K562 (cell line): ENCODE results near the gene BLM. TPM values are rescaled to one million over a fixed set of nuclear protein-coding genes. Genes with fewer than 3 reads are reported as not detected.

Source experiments
- ATAC-seq: fragments of 200-7000 bp; cut with Tn5 transposase; 3 replicates; pipeline ENCODE4 v1.9.1; 2020; ENCODE audit warnings: moderate library complexity
- BruUV-seq: library from RNA; stranded (reverse); fragments of 400-500 nt; replicated peaks from 2 replicates; lab custom pipeline; 2021; lab: Mats Ljungman, UMichigan
- CTCF ChIA-PET: fragments of 300-600 bp; formaldehyde crosslinking; extraction: SDS; loops from one replicate; lab custom pipeline; 2021; ENCODE audit warnings: low intra/inter-chr PET ratio; lab: Yijun Ruan, JAX
- POLR2A ChIA-PET: fragments of 300-600, 350-650 bp; sonication (Branson Sonifier 250); formaldehyde crosslinking; extraction: SDS; loops from one replicate; lab custom pipeline; 2021; ENCODE audit warnings: antibody characterized with exemption, inconsistent platforms; lab: Yijun Ruan, JAX
- DNase-seq, 4 experiments: peaks; one replicate each; pipeline versions ENCODE4 v3.0.0 to v3.0.0-alpha.2; 2011 to 2018; ENCODE audit warnings: low spot score in 3 of 4, mixed read lengths in 3 of 4; ENCODE audit errors: extremely low read depth in 1 of 4
- FAIRE-seq: peaks from 2 replicates; lab custom pipeline; 2011; peaks lifted over from hg19 to GRCh38; lab: Jason Lieb, UNC
- H2AFZ ChIP-seq: 2 replicates; pipeline ENCODE4 v1.6.0; 2011; ENCODE audit warnings: low read depth, low read length, control low read depth, inconsistent platforms
- H3K27ac ChIP-seq: fragments of 200-600 bp; 3 replicates; pipeline ENCODE4 v1.8.0; 2011; ENCODE audit warnings: low read depth, mild to moderate bottlenecking, control low read depth, inconsistent platforms, low read length, moderate library complexity, mixed read lengths; ENCODE audit errors: extremely low read depth
- H3K27me3 ChIP-seq, 2 experiments: fragments of 300-600 bp in 1 of 2; 2 replicates in 1 of 2; 3 replicates in 1 of 2; pipeline versions ENCODE4 v1.6.0 to v1.8.0; 2011; ENCODE audit warnings: inconsistent platforms in 2 of 2, low read length in 2 of 2, mild to moderate bottlenecking in 1 of 2, mixed read lengths in 1 of 2, moderate library complexity in 1 of 2; ENCODE audit not compliant: control insufficient read depth in 2 of 2, insufficient read depth in 2 of 2
- H3K36me3 ChIP-seq: fragments of 300-600 bp; 3 replicates; pipeline ENCODE4 v1.8.0; 2011; ENCODE audit warnings: mild to moderate bottlenecking, low read length, inconsistent platforms; ENCODE audit not compliant: control insufficient read depth, insufficient read depth
- H3K4me1 ChIP-seq, 2 experiments: fragments of 200-600 bp in 1 of 2; replicated peaks in 1 of 2; 2 replicates in 1 of 2; 3 replicates in 1 of 2; pipeline versions ENCODE4 v1.5.1 to v1.8.0; 2011; ENCODE audit warnings: inconsistent platforms in 2 of 2, low read length in 2 of 2, mild to moderate bottlenecking in 1 of 2, mixed read lengths in 1 of 2, moderate library complexity in 1 of 2; ENCODE audit not compliant: control insufficient read depth in 2 of 2, insufficient read depth in 2 of 2
- H3K4me2 ChIP-seq: 2 replicates; pipeline ENCODE4 v1.6.1; 2011; ENCODE audit warnings: low read length, control low read depth, inconsistent platforms, mixed read lengths; ENCODE audit not compliant: insufficient read depth
- H3K4me3 ChIP-seq: fragments of 200-600 bp; sonication (generic), shearing (Covaris generic); 2 replicates; pipeline ENCODE4 v1.5.1; 2016; ENCODE audit warnings: control low read depth, inconsistent platforms
- H3K79me2 ChIP-seq: fragments of 200-600 bp; 3 replicates; pipeline ENCODE4 v1.8.0; 2011; ENCODE audit warnings: low read length, inconsistent platforms; ENCODE audit not compliant: control insufficient read depth, insufficient read depth
- H3K9ac ChIP-seq, 2 experiments: 2 replicates each; pipeline versions ENCODE4 v1.6.0 to v1.6.1; 2011; ENCODE audit warnings: low read depth in 2 of 2, low read length in 2 of 2, control low read depth in 1 of 2, inconsistent platforms in 1 of 2, mild to moderate bottlenecking in 1 of 2, mixed read lengths in 1 of 2; ENCODE audit not compliant: insufficient read depth in 1 of 2
- H3K9me1 ChIP-seq: one replicate; pipeline ENCODE4 v1.6.0; 2011; ENCODE audit warnings: inconsistent platforms, mild to moderate bottlenecking, low read length, moderate library complexity; ENCODE audit not compliant: control insufficient read depth, insufficient read depth
- H3K9me3 ChIP-seq: replicated peaks from 2 replicates; pipeline ENCODE4 v1.5.1; 2011; ENCODE audit warnings: low read depth, low read length, inconsistent platforms; ENCODE audit not compliant: control insufficient read depth, insufficient read depth
- H4K20me1 ChIP-seq: replicated peaks from 2 replicates; pipeline ENCODE4 v1.6.1; 2011; ENCODE audit warnings: low read length, inconsistent platforms, mixed read lengths; ENCODE audit not compliant: control insufficient read depth, insufficient read depth
- CTBP1 ChIP-seq: fragments of 450-650 bp; IDR thresholded peaks from 2 replicates; pipeline ENCODE4 v1.6.1; 2016; ENCODE audit warnings: borderline replicate concordance
- MYBL2 ChIP-seq, 2 experiments: fragments of 450-650 bp in 1 of 2; sonication (generic) in 1 of 2; formaldehyde crosslinking in 1 of 2; IDR thresholded peaks; 2 replicates each; pipeline versions ENCODE4 v1.6.1 to v1.8.1; 2017 to 2022; ENCODE audit warnings: borderline replicate concordance in 1 of 2, inconsistent platforms in 1 of 2, low read depth in 1 of 2, mild to moderate bottlenecking in 1 of 2, missing genetic modification reagents in 1 of 2, moderate library complexity in 1 of 2
- SMARCB1 ChIP-seq: IDR thresholded peaks from 2 replicates; pipeline ENCODE4 v1.6.1; 2011; ENCODE audit warnings: improper control_type of control experiment, low read depth; ENCODE audit not compliant: insufficient read length
- ZNF696 ChIP-seq: fragments of 250-450 bp; sonication (Bioruptor Pico); conservative IDR thresholded peaks from 2 replicates; pipeline ENCODE4 v1.4.0; 2020; ENCODE audit warnings: mild to moderate bottlenecking, moderate library complexity
- WGBS: fragments of 100-300 bp; shearing (Covaris generic); methylation state at CpG from one replicate; pipeline ENCODE4 v1.1.6; 2016; ENCODE audit warnings: low coverage, mixed read lengths; ENCODE audit not compliant: insufficient coverage; ENCODE audit errors: missing lambda C conversion rate; 5-methylcytosine and 5-hydroxymethylcytosine counted together
- in situ Hi-C: fragments of 300-500 bp; cut with MboI; formaldehyde crosslinking; loops from 4 replicates; pipeline ENCODE4 v1.15.0; 2018; ENCODE audit warnings: inconsistent platforms, mixed read lengths
- intact Hi-C: fragments of 100-400 bp; cut with micrococcal nuclease; formaldehyde crosslinking; loops from 2 replicates; pipeline ENCODE4 v1.14.2; 2022
- polyA plus RNA-seq, 8 experiments: library from polyadenylated mRNA; depleted of rRNA in 4 of 8; stranded (reverse) in 5 of 8; unstranded in 3 of 8; fragments of >200 nt; fragmentation: Nextera tagmentation in 2 of 8; fragmentation: Illumina TruSeq in 1 of 8; extraction: Ambion mirVana in 2 of 8; extraction: Trizol in 1 of 8; gene quantifications; 2 replicates each; pipeline versions ENCODE4 v1.2.1 to v1.2.3, GENCODE V29; 2011 to 2014; ENCODE audit warnings: inconsistent platforms in 1 of 8, missing spikeins in 1 of 8
- total RNA-seq, 7 experiments: library from RNA; depleted of rRNA in 6 of 7; stranded (reverse); fragments of >200 nt in 6 of 7; fragmentation: Illumina TruSeq in 2 of 7; extraction: Trizol in 2 of 7; gene quantifications; 2 replicates each; pipeline versions ENCODE4 v1.2.1 to v1.2.3, GENCODE V29; 2011 to 2021; ENCODE audit warnings: low replicate concordance in 1 of 7
- TF ChIP-seq, protein P1 (sequence below): fragments of 450-650 bp; formaldehyde crosslinking; conservative IDR thresholded peaks from 2 replicates; pipeline ENCODE4 v1.4.0; 2022; ENCODE audit warnings: mild to moderate bottlenecking, missing genetic modification characterization

BLM gene
- total and polyA plus RNA-seq, 9 of the 15 experiments (the other 6 are each of a cell fraction or from before 2014, with no cell fraction given): 21.0 to 56.0 (median 43.9) TPM

GRCh38 chr15:90683876-90684275, 33.3 kb upstream of the BLM start:
- Histone ChIP-seq H3K27ac (no peak overlapping the region), H3K79me2 (no peaks in the 10 kb centered on the region), H3K4me1 (peaks cover 4 to 21% of the 10 kb centered on the region in 2 experiments; a peak in 4 of 5 replicates), H3K9me3 (no peaks in the 10 kb centered on the region), H3K36me3 (no peaks in the 10 kb centered on the region), H3K4me3 (no peak overlapping the region), H4K20me1 (no peaks in the 10 kb centered on the region), H3K9me1 (no peaks in the 10 kb centered on the region), H3K4me2 (no peak overlapping the region), H2AFZ (no peak overlapping the region), H3K9ac (no peak overlapping the region), H3K27me3 (no peaks in the 10 kb centered on the region)
- BruUV-seq: no TSS peak
- no peak for TF ChIP-seq ZNF696 (CRISPR knock-in tag)
- no peak for TF ChIP-seq CTBP1
- TF ChIP-seq SMARCB1: no peak
- TF ChIP-seq, protein P1, sequence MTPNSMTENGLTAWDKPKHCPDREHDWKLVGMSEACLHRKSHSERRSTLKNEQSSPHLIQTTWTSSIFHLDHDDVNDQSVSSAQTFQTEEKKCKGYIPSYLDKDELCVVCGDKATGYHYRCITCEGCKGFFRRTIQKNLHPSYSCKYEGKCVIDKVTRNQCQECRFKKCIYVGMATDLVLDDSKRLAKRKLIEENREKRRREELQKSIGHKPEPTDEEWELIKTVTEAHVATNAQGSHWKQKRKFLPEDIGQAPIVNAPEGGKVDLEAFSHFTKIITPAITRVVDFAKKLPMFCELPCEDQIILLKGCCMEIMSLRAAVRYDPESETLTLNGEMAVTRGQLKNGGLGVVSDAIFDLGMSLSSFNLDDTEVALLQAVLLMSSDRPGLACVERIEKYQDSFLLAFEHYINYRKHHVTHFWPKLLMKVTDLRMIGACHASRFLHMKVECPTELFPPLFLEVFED (CRISPR knock-in tag): no peak
- no peak for TF ChIP-seq MYBL2 (IDR thresholded peaks at IDR 0.05; ENCODE audit: low read depth)
- no peak for TF ChIP-seq MYBL2 (CRISPR knock-in tag; IDR thresholded peaks at IDR 0.05; ENCODE audit: borderline replicate concordance)
- intact Hi-C loops: no loop called here
- ChIA-PET CTCF (no interaction called here), POLR2A (interaction anchor here (1.0 kb wide), 1 partner anchor 8 kb away, joined by 3 read pairs; no protein-coding TSS in a partner anchor)
- in situ Hi-C loops: no loop called here
- WGBS: 76% methylated on average over 4 of the region's 4 CpGs
- DNase-seq (no peak), ATAC-seq (no peak), FAIRE-seq (no peak)
